HEK293 (cell line): ENCODE measurements around the gene PDSS2.

Experiments used
- FEZF1 ChIP-seq: fragments of 450-650 bp; formaldehyde crosslinking; IDR thresholded peaks from 2 replicates; pipeline ENCODE4 v1.5.1; 2016; ENCODE audit warnings: missing biosample characterization, missing genetic modification characterization
- PATZ1 ChIP-seq: fragments of 450-650 bp; formaldehyde crosslinking; IDR thresholded peaks from 2 replicates; pipeline ENCODE4 v1.5.1; 2016; ENCODE audit warnings: missing biosample characterization, missing genetic modification characterization
- ZNF114 ChIP-seq: fragments of 450-650 bp; formaldehyde crosslinking; IDR thresholded peaks from 2 replicates; pipeline ENCODE4 v1.5.0; 2017; ENCODE audit warnings: missing biosample characterization, missing genetic modification characterization
- ZNF433 ChIP-seq: fragments of 450-650 bp; formaldehyde crosslinking; IDR thresholded peaks from 2 replicates; pipeline ENCODE4 v1.5.1; 2016; ENCODE audit warnings: missing biosample characterization, missing genetic modification characterization, low read depth
- ZSCAN16 ChIP-seq: fragments of 450-650 bp; formaldehyde crosslinking; IDR thresholded peaks from 2 replicates; pipeline ENCODE4 v1.5.1; 2016; ENCODE audit warnings: missing biosample characterization, missing genetic modification characterization

- TF ChIP-seq ZNF114 (tag by site-specific recombination): no peak
- TF ChIP-seq FEZF1: no peak
- no peak for TF ChIP-seq ZSCAN16 (tag by site-specific recombination)
- no peak for TF ChIP-seq PATZ1 (tag by site-specific recombination)
- TF ChIP-seq ZNF433 (tag by site-specific recombination): no peak
Observed at GRCh38 chr6:107228754-107229153, 230.6 kb downstream of the PDSS2 start.
